DMS114 treated with DMSO at 0.1 percent for 48 hours (cell line): ENCODE results near the gene MCEE.
"Not testable (repeated sequence)": the region's sequence is repeated elsewhere in the genome, so short reads cannot be mapped to it uniquely, and the experiment has no call there.

Experiments
- DNase-seq: peaks from one replicate; lab custom pipeline; 2025; ENCODE audit not compliant: unreplicated experiment; lab: John Stamatoyannopoulos, UW

MCEE gene

DNA sequence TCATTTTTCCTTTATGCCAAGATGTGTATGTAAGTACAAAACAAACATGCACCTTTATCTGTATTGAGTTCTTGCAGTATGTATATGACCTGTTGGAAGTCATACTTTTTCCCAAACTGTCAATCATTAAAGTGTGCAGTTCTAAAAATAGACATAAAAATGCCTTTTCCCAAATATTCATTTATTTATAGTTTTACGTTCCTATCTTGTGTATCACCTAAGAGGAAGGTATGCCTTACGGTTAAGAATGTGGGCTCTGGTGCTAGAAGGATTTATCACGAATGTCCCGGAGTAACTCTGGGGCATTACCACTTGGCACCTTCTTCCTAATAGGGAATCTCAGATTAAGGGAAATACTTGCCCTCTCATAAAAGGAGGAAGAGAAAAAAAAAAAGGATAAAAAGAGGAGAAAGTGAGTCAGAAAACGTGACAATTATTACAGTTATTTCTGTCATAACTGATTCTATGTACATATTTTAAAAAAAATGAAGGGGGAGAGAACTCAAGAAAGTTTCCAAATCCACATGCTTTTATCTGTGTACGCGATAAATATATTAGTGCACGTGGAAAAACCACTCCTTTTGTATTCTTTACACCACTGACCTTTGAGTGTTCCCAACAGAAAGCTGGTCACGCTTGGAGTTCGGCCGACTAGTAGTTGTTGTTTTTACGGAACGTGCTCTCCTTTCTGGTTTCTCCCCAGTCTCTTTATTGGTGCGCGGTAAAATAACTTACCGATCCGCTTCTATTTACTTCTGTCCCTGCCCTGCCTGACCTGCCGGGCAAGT lies 721 bp downstream of the MCEE start:
- DNase-seq: no peak

GRCh38 chr2:71126957-71127356 lies 3.1 kb downstream of the MCEE start:
- DNase-seq: no peak

DNA sequence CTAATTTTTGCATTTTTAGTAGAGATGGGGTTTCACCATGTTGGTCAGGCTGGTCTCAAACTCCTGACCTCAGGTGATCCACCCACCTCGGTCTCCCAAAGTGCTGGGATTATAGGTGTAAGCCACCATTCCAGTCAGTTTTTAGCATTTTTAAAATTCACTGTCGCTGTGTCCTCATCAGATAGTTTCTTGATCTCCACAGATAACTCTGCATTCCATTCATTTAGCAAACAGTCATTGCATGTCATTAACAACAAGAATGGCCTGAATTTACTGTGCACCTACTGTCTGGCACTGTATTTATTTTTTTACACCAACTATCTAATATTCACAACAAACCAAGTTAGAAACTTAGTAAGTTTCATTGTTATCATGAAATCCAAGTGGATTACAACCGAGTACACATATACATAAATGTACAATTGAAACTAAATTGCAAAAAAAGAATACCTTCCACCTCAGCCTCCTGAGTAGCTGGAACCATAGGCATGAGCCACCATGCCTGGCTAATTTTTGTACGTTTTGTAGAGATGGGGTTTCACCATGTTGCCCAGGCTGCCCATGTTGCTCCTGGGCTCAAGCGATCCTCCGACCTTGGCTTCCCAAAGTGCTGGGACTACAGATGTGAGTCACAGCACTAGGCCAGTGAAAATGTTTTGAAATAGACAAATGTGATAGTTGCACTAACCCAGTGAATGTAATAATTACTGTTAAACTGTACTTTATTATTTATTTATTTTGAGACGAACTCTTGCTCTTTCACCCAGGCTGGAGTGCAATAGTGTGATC lies 4.3 kb downstream of the MCEE start:
- DNase-seq: no peak

- DNase-seq: no peak
These were observed 7.4 kb downstream of the MCEE start for GRCh38 chr2:71122387-71123298.

DNA sequence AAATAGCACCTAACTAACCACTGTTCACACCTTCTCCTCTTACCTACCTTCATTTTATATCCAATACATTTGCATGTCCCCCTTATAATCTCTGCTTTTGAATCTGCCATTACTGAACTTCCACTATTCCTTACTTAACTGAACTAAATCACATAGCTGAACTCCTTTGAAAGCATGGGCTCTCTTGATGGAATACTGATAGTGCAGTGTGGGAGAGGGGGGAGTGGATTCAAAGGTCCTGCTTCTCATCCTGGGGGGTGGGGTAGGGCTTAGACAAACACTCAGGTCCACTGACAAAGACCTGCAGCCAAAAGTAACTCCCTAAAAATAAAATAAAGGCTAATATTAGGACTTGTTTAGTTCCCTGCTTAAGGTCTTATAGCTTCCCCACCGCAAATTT lies 8.6 kb downstream of the MCEE start:
- DNase-seq: no peak

DNA sequence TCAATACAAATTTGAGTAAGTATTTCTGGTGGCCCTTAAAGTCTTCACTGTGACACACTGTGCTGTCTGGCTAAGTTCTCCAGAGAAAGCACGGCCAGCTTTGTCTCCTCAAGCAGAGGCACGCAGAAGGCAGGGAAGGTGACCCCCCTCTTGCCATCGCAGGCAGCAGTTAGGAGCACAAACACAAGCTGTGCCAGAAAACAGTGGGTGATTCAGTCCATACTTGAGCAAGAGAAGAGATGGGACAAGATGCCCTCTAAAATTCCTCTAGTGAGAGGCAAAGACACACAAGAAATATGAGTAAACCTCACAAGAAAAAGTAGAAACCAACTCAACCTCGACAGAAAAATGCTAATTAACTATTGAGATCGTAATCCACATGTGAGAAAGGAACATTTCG lies 9.8 kb downstream of the MCEE start:
- DNase-seq: no peak

- DNase-seq: no peak
These were observed 13.0 kb downstream of the MCEE start for GRCh38 chr2:71117063-71117462.

DNA sequence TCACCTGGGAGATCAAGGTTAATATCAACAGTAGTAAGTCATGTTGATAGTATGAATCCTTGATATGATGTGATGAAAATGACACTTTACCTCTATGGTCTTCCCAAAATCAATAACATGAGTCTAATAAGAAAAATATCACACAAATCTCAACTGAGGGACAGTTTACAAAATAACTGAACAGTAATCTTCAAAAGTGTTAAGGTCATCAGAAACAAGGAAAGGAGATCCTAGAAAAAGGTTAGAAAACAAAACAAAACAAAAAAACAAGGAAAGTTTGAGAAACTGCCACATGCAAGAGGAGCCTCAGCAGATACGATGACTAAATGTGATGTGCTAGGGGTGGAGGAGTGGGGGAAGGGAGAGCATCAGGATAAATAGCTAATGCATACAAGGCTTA lies 16.2 kb downstream of the MCEE start:
- no peak for DNase-seq

GRCh38 chr2:71108091-71108490 lies 21.9 kb downstream of the MCEE start:
- DNase-seq: no peak

GRCh38 chr2:71106463-71106862 lies 23.6 kb downstream of the MCEE start:
- not testable (repeated sequence) for DNase-seq

- DNase-seq: no peak
These were observed 26.2 kb downstream of the MCEE start for GRCh38 chr2:71103809-71104208.

DNA sequence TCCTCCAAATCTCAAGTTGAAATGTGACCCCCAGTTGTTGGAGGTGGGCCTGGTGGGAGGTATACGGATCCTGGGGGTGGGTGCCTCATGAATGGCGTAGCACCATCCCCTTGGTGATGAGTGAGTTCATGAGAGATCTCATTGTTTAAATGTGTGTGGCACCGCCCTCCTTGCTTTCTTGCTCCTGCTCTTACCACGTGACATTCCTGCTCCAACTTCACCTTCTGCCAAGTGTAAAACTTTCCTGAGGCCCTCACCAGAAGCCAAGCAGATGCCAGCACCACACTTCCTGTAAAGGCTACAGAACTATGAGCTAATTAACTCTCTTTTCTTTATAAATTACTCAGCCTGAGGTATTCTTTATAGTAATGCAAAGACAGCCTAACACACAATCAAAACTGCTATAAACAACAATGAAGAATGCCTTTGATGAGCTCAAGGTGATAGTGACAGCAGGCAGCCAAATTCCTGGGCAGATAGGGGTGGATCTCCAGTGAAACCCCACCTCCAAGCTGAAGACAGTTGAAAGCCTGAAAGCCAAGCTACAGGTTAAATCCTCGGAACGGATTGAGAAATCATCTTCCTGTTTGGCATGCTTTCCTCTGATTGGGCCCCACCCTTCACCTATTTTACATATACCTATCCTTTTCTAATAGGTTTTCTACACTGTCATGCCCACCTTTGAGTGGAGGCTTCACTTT lies 26.9 kb downstream of the MCEE start:
- no peak for DNase-seq

GRCh38 chr2:71101656-71102055 lies 28.4 kb downstream of the MCEE start:
- DNase-seq: no peak

GRCh38 chr2:71100195-71100964 lies 29.6 kb downstream of the MCEE start:
- DNase-seq: peak; percentile 49

DNA sequence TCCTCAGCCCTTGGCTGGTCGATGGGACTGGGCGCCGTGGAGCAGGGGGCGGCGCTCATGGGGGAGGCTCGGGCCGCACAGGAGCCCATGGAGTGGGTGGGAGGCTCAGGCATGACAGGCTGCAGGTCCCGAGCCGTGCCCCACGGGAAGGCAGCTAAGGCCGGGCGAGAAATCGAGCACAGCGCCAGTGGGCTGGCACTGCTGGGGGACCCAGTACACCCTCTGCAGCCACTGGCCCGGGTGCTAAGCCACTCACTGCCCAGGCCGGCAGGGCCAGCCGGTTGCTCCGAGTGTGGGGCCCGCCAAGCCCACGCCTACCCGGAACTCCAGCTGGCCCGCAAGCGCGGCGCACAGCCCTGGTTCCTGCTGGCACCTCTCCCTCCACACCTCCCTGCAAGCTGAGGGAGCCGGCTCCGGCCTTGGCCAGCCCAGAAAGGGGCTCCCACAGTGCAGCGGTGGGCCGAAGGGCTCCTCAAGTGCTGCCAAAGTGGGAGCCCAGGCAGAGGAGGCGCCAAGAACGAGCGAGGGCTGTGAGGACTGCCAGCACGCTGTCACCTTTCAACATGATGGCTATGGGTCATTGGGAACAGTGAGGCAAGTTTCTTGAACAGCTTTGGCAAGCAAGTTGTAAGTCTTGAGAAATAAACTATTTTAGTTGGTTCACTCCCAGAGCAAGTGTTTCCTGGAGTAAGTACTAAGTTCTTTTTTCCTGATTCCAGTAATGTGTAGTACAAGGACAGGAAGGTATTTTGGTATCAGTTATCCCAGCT lies 37.4 kb downstream of the MCEE start:
- DNase-seq: not testable (repeated sequence)

DNA sequence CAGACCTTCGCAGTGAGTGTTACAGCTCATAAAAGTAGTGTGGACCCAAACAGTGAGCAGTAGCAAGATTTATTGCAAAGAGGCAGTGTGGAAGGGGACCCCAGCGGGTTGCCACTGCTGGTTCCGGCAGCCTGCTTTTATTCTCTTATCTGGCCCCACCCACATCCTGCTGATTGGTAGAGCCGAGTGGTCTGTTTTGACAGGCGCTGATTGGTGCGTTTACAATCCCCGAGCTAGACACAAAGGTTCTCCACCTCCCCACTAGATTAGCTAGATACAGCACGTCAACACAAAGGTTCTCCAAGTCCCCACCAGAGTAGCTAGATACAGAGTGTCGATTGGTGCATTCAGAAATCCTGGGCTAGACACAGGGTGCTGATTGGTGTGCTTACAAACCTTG lies 38.2 kb downstream of the MCEE start:
- DNase-seq: not testable (repeated sequence)

DNA sequence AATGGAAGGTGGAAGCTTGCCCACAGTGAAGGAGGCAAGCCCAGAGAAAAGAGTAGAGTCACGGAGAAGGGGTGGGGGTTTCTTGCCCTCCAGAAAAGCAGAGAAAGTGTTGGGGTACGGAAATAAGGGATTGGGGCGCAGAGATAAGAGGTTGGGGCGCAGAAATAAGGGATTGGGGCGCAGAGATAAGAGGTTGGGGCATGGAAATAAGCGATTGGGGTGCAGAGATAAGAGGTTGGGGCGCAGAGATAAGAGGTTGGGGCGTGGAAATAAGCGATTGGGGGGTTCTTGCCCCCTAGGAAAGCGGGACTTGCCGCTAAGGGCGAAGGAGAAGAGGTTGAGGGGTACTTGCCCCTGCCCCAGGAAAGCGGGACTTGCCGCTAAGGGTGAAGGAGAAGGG lies 40.6 kb downstream of the MCEE start:
- DNase-seq: not testable (repeated sequence)

GRCh38 chr2:71085325-71086003 lies 44.6 kb downstream of the MCEE start:
- not testable (repeated sequence) for DNase-seq
